Measurements from ENCODE around the gene HDGF. TPM values are rescaled to one million over a fixed set of nuclear protein-coding genes. Genes with fewer than 3 reads are reported as not detected.

The HDGF gene
- total RNA-seq, 1 donor = 68.1 TPM

GRCh38 chr1:156703741-156704140 lies 47.7 kb downstream of the HDGF start:
- no peak for DNase-seq (ENCODE audit: low read depth in 2 of 3, low spot score in 2 of 3)

- DNase-seq (ENCODE audit: low read depth in 2 of 3, low spot score in 2 of 3) = no peak
Observed at GRCh38 chr1:156703336-156703735, 48.1 kb downstream of the HDGF start.

- DNase-seq (ENCODE audit: low read depth in 2 of 3, low spot score in 2 of 3) = no peak
Observed at GRCh38 chr1:156700736-156701531, 50.5 kb downstream of the HDGF start.

GRCh38 chr1:156698995-156699394 lies 52.5 kb downstream of the HDGF start:
- DNase-seq (ENCODE audit: low read depth in 2 of 3, low spot score in 2 of 3) = no peak

- DNase-seq (ENCODE audit: low read depth in 2 of 3, low spot score in 2 of 3) = no peak
Observed at GRCh38 chr1:156697481-156697880, 54.0 kb downstream of the HDGF start.

GRCh38 chr1:156696755-156697154 lies 54.7 kb downstream of the HDGF start:
- no peak for DNase-seq (ENCODE audit: low read depth in 2 of 3, low spot score in 2 of 3)

GRCh38 chr1:156694690-156694962 lies 56.8 kb downstream of the HDGF start:
- DNase-seq (ENCODE audit: low read depth in 2 of 3, low spot score in 2 of 3) = no peak

- DNase-seq (ENCODE audit: low read depth in 2 of 3, low spot score in 2 of 3) = no peak
Observed at GRCh38 chr1:156693848-156694689, 57.4 kb downstream of the HDGF start.

GRCh38 chr1:156692925-156693847 lies 58.3 kb downstream of the HDGF start:
- peak in 2 of 3 donors; percentile 35 to 56 for DNase-seq (ENCODE audit: low read depth in 2 of 3, low spot score in 2 of 3)

- no peak for DNase-seq (ENCODE audit: low read depth in 2 of 3, low spot score in 2 of 3)
Observed at GRCh38 chr1:156692441-156692924, 59.0 kb downstream of the HDGF start.

Other genes starting within 250 kb of the HDGF start
- 1.9 TPM for gene IQGAP3, start 179.1 kb downstream of the HDGF start, total RNA-seq
- gene TTC24, start 172.0 kb downstream of the HDGF start, total RNA-seq = 15.3 TPM
- 61.4 TPM for gene NAXE, start 159.9 kb downstream of the HDGF start, total RNA-seq
- gene GPATCH4, start 150.2 kb downstream of the HDGF start, total RNA-seq = 11.8 TPM
- under 0.01 TPM for gene HAPLN2, start 132.3 kb downstream of the HDGF start, total RNA-seq
- under 0.01 TPM for gene BCAN, start 109.6 kb downstream of the HDGF start, total RNA-seq
- under 0.01 TPM for gene NES, start 74.3 kb downstream of the HDGF start, total RNA-seq
- 0.27 TPM for gene CRABP2, start 46.1 kb downstream of the HDGF start, total RNA-seq
- 12.9 TPM for gene METTL25B, start 23.2 kb downstream of the HDGF start, total RNA-seq
- 19.7 TPM for gene ISG20L2, start 22.9 kb downstream of the HDGF start, total RNA-seq
- gene MRPL24, start 10.6 kb downstream of the HDGF start, total RNA-seq = 16.2 TPM
- 23.2 TPM for gene PRCC, start 15.9 kb upstream of the HDGF start, total RNA-seq
- 4.3 TPM for gene SH2D2A, start 65.2 kb upstream of the HDGF start, total RNA-seq
- gene INSRR, start 107.4 kb upstream of the HDGF start, total RNA-seq = under 0.01 TPM
- 7.5 TPM for gene NTRK1, start 109.2 kb upstream of the HDGF start, total RNA-seq
- gene PEAR1, start 142.0 kb upstream of the HDGF start, total RNA-seq = 12.7 TPM
- gene LRRC71, start 169.0 kb upstream of the HDGF start, total RNA-seq = not detected